ENCODE results near the gene SLC38A11. TPM values are rescaled to one million over a fixed set of nuclear protein-coding genes. Genes with fewer than 3 reads are reported as not detected.

SLC38A11 gene
- total and polyA plus RNA-seq, 7 donors: 0.07 to 1.6 (median 0.52) TPM

DNA sequence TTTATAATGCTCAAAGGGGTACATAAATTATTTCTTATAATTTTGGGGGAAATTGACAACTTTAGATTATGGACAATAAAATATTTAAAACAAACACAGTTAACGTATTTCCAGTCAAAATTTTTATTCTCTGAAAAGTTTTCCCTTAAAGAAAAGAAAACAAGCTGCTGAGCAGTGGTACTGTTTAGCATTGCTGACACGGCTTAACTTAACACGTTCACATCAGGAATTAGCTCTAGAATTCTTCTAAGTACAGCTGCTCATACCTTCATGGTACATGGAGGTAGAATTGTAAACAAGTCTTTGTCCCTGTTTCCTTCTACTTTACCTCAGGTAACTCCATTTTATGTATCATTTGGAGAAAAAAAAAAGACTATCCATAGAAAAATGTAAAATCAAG lies 2.0 kb downstream of the SLC38A11 start:
- no peaks in the 10 kb centered on the region for H3K4me1 ChIP-seq
- H3K36me3 ChIP-seq (ENCODE audit: insufficient read depth in 1 of 2, low read depth in 1 of 2): no peaks in the 10 kb centered on the region
- H3K4me3 ChIP-seq: no peak overlapping the region
- intact Hi-C loops (cut with DNase I): no loop called here
- H3K9me3 ChIP-seq: no peaks in the 10 kb centered on the region
- H3K27me3 ChIP-seq (ENCODE audit: insufficient read depth in 3 of 3, low read length in 2 of 3): peaks cover 0 to 14% (median 0%) of the 10 kb centered on the region in 3 donors
- H3K27ac ChIP-seq: no peak overlapping the region
- DNase-seq: no peak
- 43 to 59% (median 49%) methylated on average over 3 of the region's 3 CpGs for WGBS, 3 donors
- TF ChIP-seq, protein P1, sequence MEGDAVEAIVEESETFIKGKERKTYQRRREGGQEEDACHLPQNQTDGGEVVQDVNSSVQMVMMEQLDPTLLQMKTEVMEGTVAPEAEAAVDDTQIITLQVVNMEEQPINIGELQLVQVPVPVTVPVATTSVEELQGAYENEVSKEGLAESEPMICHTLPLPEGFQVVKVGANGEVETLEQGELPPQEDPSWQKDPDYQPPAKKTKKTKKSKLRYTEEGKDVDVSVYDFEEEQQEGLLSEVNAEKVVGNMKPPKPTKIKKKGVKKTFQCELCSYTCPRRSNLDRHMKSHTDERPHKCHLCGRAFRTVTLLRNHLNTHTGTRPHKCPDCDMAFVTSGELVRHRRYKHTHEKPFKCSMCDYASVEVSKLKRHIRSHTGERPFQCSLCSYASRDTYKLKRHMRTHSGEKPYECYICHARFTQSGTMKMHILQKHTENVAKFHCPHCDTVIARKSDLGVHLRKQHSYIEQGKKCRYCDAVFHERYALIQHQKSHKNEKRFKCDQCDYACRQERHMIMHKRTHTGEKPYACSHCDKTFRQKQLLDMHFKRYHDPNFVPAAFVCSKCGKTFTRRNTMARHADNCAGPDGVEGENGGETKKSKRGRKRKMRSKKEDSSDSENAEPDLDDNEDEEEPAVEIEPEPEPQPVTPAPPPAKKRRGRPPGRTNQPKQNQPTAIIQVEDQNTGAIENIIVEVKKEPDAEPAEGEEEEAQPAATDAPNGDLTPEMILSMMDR (IDR thresholded peaks at IDR 0.05): no peak
- no peak for ATAC-seq

DNA sequence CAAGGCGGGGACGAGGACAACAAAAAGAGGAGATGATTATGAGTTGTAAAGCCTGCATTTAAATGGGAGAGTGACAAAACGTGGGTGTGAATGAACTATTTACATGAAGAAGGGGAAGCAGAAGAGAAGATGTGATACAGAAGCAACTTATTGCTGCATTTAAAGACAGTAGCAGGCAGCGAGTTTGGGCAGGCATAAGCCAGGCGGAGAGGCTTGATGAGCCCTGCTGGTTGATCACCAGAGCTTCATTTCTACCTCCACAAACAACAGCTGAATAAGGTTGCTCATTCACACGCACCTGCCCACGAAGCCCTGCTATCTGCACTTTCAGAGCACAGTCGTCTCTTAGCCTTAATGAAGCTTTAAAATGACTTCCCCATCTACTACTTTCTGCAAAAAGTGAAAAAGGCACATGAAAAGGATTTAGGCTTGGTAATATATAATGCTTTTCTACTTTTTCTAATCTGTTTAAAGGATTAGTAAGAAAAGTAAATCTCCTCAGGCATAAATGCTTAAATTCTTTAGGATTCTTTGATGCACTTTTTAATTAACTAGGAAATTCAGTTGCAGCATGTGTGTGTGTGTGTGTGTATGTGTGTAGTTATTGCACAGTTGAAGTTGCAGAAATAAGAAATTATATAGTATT lies 3.1 kb downstream of the SLC38A11 start:
- Histone ChIP-seq H3K9me3 (no peaks in the 10 kb centered on the region), H3K27me3 (ENCODE audit: insufficient read depth in 3 of 3, low read length in 2 of 3) (peaks cover 0 to 14% (median 0%) of the 10 kb centered on the region in 3 donors), H3K36me3 (ENCODE audit: insufficient read depth in 1 of 2, low read depth in 1 of 2) (no peaks in the 10 kb centered on the region), H3K4me3 (no peak overlapping the region), H3K4me1 (no peaks in the 10 kb centered on the region), H3K27ac (no peak overlapping the region)
- no peak for ATAC-seq
- DNase-seq: no peak
- 80 to 81% (median 81%) methylated on average over 8 of the region's 8 CpGs for WGBS, 3 donors
- intact Hi-C loops (cut with DNase I): no loop called here
- TF ChIP-seq, protein P1 (IDR thresholded peaks at IDR 0.05): no peak

DNA sequence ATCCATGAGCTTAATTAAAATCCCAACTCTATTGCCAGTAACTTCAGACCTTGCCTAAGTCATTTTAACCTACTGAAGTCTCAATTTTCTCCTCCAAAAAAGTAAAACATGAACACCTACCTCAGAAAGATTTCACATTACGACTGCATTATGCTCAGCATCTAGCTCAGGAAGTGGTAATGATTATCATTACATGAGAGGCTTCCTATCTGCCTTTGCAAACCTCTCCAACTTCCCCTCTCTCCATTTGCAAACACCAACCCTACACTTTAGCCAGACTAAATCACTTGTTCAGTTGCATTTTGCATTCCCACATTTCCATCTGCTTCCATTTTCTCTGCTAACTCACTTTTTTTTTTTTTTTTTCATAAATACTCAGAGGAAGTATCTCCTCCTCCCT lies 6.8 kb downstream of the SLC38A11 start:
- DNase-seq (no peak), ATAC-seq (no peak)
- intact Hi-C loops (cut with DNase I): no loop called here
- 66 to 81% (median 75%) methylated on average over 1 of the region's 1 CpG for WGBS, 3 donors
- Histone ChIP-seq H3K9me3 (no peaks in the 10 kb centered on the region), H3K27ac (no peak overlapping the region), H3K27me3 (ENCODE audit: insufficient read depth in 3 of 3, low read length in 2 of 3) (peaks cover 0 to 7% (median 0%) of the 10 kb centered on the region in 3 donors), H3K4me3 (no peak overlapping the region), H3K36me3 (ENCODE audit: insufficient read depth in 1 of 2, low read depth in 1 of 2) (no peaks in the 10 kb centered on the region), H3K4me1 (no peaks in the 10 kb centered on the region)
- TF ChIP-seq, protein P1 (IDR thresholded peaks at IDR 0.05): no peak

DNA sequence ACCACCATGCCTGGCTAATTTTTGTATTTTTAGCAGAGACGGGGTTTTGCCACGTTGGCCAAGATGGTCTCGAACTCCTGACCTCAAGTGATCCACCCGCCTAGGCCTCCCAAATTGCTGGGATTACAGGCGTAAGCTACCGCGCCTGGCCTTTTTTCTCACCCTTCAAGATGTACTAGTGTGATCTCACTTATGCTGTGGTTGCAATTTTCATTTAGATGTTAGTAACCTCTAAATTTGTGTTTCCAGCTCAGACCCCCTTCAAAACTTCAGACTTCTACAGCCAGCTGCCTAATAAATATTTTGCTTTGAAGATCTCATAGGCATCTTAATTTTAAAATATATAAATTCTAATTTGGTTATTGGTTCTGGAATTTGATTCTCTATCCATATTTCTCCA lies 8.0 kb downstream of the SLC38A11 start:
- H3K27me3 ChIP-seq (ENCODE audit: insufficient read depth in 3 of 3, low read length in 2 of 3): no peaks in the 10 kb centered on the region
- H3K9me3 ChIP-seq: no peaks in the 10 kb centered on the region
- TF ChIP-seq, protein P1 (IDR thresholded peaks at IDR 0.05): no peak
- ATAC-seq (no peak), DNase-seq (no peak)
- no peaks in the 10 kb centered on the region for H3K4me1 ChIP-seq
- intact Hi-C loops (cut with DNase I): no loop called here
- no peak overlapping the region for H3K4me3 ChIP-seq
- 85 to 92% (median 88%) methylated on average over 7 of the region's 7 CpGs for whole genome bisulfite sequencing, 3 donors
- H3K27ac ChIP-seq: no peak overlapping the region
- no peaks in the 10 kb centered on the region for H3K36me3 ChIP-seq (ENCODE audit: insufficient read depth in 1 of 2, low read depth in 1 of 2)

DNA sequence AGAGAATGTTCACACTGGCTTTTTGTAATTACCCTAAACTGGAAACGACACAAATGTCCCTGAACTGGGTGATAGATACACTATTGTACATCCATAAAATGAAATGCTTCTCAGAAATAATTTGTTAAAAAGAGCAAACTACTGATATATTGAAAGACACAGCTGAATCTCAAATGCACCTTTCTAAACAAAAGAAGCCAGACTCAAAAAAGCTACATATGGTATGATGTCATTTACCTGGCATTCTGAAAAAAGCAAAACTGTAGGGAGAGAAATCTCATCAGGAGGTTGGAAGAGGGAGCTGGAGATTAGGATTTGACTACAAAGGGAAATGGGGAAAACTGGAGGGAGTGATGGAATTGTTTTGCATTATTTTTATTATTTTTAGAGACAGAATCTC lies 12.0 kb downstream of the SLC38A11 start:
- Histone ChIP-seq H3K36me3 (ENCODE audit: insufficient read depth in 1 of 2, low read depth in 1 of 2) (no peaks in the 10 kb centered on the region), H3K4me3 (no peak overlapping the region), H3K9me3 (no peaks in the 10 kb centered on the region), H3K27ac (no peak overlapping the region), H3K27me3 (ENCODE audit: insufficient read depth in 3 of 3, low read length in 2 of 3) (no peaks in the 10 kb centered on the region), H3K4me1 (no peaks in the 10 kb centered on the region)
- ATAC-seq (no peak), DNase-seq (no peak)
- TF ChIP-seq, protein P1 (IDR thresholded peaks at IDR 0.05): no peak
- intact Hi-C loops (cut with DNase I): no loop called here
- 31 to 44% (median 35%) methylated on average over 1 of the region's 1 CpG for WGBS, 3 donors

All from psoas muscle (tissue), 8 donors.